SU-DHL-6 (cell line): Measurements from ENCODE around the gene SNAP91.

Experiments
- H2AFZ ChIP-seq: fragments of 200-600 bp; sonication (generic); 2 replicates; pipeline ENCODE4 v1.6.1; 2014; ENCODE audit warnings: low read depth, mild to moderate bottlenecking, moderate library complexity, mixed read lengths, antibody characterized with exemption, low read length; ENCODE audit not compliant: severe bottlenecking
- H3F3A ChIP-seq: fragments of 200-600 bp; shearing (Covaris generic); 2 replicates; pipeline ENCODE4 v1.6.0; 2016; ENCODE audit warnings: antibody characterized with exemption, mild to moderate bottlenecking; ENCODE audit not compliant: insufficient read depth
- H3K27ac ChIP-seq: fragments of 200-600 bp; sonication (generic); 2 replicates; pipeline ENCODE4 v1.5.1; 2016; ENCODE audit warnings: low read depth, mild to moderate bottlenecking, low read length, moderate library complexity, mixed read lengths
- H3K27me3 ChIP-seq: fragments of 200-600 bp; sonication (generic), shearing (Covaris generic); 2 replicates; pipeline ENCODE4 v1.6.0; 2014; ENCODE audit warnings: mild to moderate bottlenecking, low read length
- H3K36me3 ChIP-seq: fragments of 200-600 bp; sonication (generic); 2 replicates; pipeline ENCODE4 v1.6.1; 2014; ENCODE audit warnings: mild to moderate bottlenecking, low read length, mixed read lengths
- H3K4me2 ChIP-seq: fragments of 300-600, 200-600 bp; shearing (Covaris generic), sonication (generic); 2 replicates; pipeline ENCODE4 v1.6.0; 2014; ENCODE audit warnings: low read length, low read depth, mild to moderate bottlenecking; ENCODE audit not compliant: poor library complexity, severe bottlenecking
- H3K4me3 ChIP-seq: fragments of 200-600 bp; sonication (generic); 2 replicates; pipeline ENCODE4 v1.5.1; 2014; ENCODE audit warnings: antibody characterized with exemption, low read length, mild to moderate bottlenecking, mixed read lengths; ENCODE audit not compliant: insufficient read depth, poor library complexity, severe bottlenecking
- H3K79me2 ChIP-seq: fragments of 200-600 bp; sonication (generic); 2 replicates; pipeline ENCODE4 v1.6.1; 2014; ENCODE audit warnings: mild to moderate bottlenecking, low read length, moderate library complexity; ENCODE audit not compliant: insufficient read depth
- H3K9ac ChIP-seq: fragments of 200-600 bp; sonication (generic); 2 replicates; pipeline ENCODE4 v1.7.0; 2014; ENCODE audit warnings: mild to moderate bottlenecking, low read length
- H3K9me2 ChIP-seq: fragments of 200-600 bp; sonication (generic); replicated peaks from 2 replicates; pipeline ENCODE4 v1.6.1; 2014; ENCODE audit warnings: low read length; ENCODE audit not compliant: insufficient read depth
- H3K9me3 ChIP-seq: fragments of 200-600 bp; sonication (generic); 2 replicates; pipeline ENCODE4 v1.6.1; 2014; ENCODE audit warnings: low read length, mixed read lengths; ENCODE audit not compliant: insufficient read depth
- H4K20me1 ChIP-seq: fragments of 200-600 bp; sonication (generic); 2 replicates; pipeline ENCODE4 v1.6.1; 2014; ENCODE audit warnings: low read depth, mild to moderate bottlenecking, antibody characterized with exemption, low read length, moderate library complexity, mixed read lengths
- CTCF ChIP-seq: fragments of 200-600 bp; sonication (generic); IDR thresholded peaks from one replicate; pipeline ENCODE4 v1.5.1; 2017; ENCODE audit warnings: antibody characterized with exemption, mild to moderate bottlenecking, low read length, moderate library complexity; ENCODE audit not compliant: insufficient read depth, poor library complexity, severe bottlenecking
- EZH2phosphoT487 ChIP-seq: fragments of 200-600 bp; sonication (generic), shearing (Covaris generic); conservative IDR thresholded peaks from 2 replicates; pipeline ENCODE4 v1.6.1; 2018; ENCODE audit warnings: mild to moderate bottlenecking, antibody characterized with exemption, low read length, moderate library complexity, mixed read lengths

SNAP91 gene

GRCh38 chr6:83510791-83511190 is 198.1 kb downstream of the SNAP91 start:
- Histone ChIP-seq H3K79me2 (no peaks in the 10 kb centered on the region), H3K27ac (no peak overlapping the region), H3K9me3 (no peaks in the 10 kb centered on the region), H3K27me3 (no peaks in the 10 kb centered on the region), H3K9me2 (no peaks in the 10 kb centered on the region), H3K4me3 (no peak overlapping the region), H3K4me2 (no peak overlapping the region), H3K36me3 (no peaks in the 10 kb centered on the region), H4K20me1 (no peaks in the 10 kb centered on the region), H3K9ac (no peak overlapping the region), H3F3A (no peaks in the 10 kb centered on the region), H2AFZ (no peak overlapping the region)
- TF ChIP-seq CTCF (no peak), EZH2phosphoT487 (no peak)

- no peaks in the 10 kb centered on the region for H3K27me3 ChIP-seq
- H3K9me2 ChIP-seq = no peaks in the 10 kb centered on the region
- no peak overlapping the region for H3K4me3 ChIP-seq
Measured at GRCh38 chr6:83509441-83509840, 199.5 kb downstream of the SNAP91 start.

GRCh38 chr6:83505356-83505755 is 203.5 kb downstream of the SNAP91 start:
- Histone ChIP-seq H3K9me3 (no peaks in the 10 kb centered on the region), H3K4me3 (no peak overlapping the region), H3K9me2 (no peaks in the 10 kb centered on the region), H3K9ac (no peak overlapping the region), H3K27me3 (no peaks in the 10 kb centered on the region), H3K4me2 (no peak overlapping the region), H4K20me1 (no peaks in the 10 kb centered on the region), H3K36me3 (no peaks in the 10 kb centered on the region), H3K27ac (no peak overlapping the region), H2AFZ (no peak overlapping the region), H3K79me2 (no peaks in the 10 kb centered on the region), H3F3A (no peaks in the 10 kb centered on the region)
- TF ChIP-seq CTCF (no peak), EZH2phosphoT487 (no peak)

More at GRCh38 chr6:83509441-83509840, 199.5 kb downstream of the SNAP91 start:
- Histone ChIP-seq H3K4me2 (no peak overlapping the region), H2AFZ (no peak overlapping the region), H3K9ac (no peak overlapping the region), H3K36me3 (no peaks in the 10 kb centered on the region), H4K20me1 (no peaks in the 10 kb centered on the region), H3F3A (no peaks in the 10 kb centered on the region), H3K79me2 (no peaks in the 10 kb centered on the region), H3K9me3 (no peaks in the 10 kb centered on the region), H3K27ac (no peak overlapping the region)
- TF ChIP-seq EZH2phosphoT487 = no peak
- TF ChIP-seq CTCF = no peak
